ENCODE data around the gene FAM120A. TPM values are rescaled to one million over a fixed set of nuclear protein-coding genes. Genes with fewer than 3 reads are reported as not detected.

FAM120A gene
- total and polyA plus RNA-seq, 9 of the 15 experiments (the other 6 are each of a cell fraction or from before 2014, with no cell fraction given): 8.7 to 71.0 (median 42.2) TPM

GRCh38 chr9:93450945-93451815 lies at the start of gene FAM120A (continued):
- TF ChIP-seq, protein P1, sequence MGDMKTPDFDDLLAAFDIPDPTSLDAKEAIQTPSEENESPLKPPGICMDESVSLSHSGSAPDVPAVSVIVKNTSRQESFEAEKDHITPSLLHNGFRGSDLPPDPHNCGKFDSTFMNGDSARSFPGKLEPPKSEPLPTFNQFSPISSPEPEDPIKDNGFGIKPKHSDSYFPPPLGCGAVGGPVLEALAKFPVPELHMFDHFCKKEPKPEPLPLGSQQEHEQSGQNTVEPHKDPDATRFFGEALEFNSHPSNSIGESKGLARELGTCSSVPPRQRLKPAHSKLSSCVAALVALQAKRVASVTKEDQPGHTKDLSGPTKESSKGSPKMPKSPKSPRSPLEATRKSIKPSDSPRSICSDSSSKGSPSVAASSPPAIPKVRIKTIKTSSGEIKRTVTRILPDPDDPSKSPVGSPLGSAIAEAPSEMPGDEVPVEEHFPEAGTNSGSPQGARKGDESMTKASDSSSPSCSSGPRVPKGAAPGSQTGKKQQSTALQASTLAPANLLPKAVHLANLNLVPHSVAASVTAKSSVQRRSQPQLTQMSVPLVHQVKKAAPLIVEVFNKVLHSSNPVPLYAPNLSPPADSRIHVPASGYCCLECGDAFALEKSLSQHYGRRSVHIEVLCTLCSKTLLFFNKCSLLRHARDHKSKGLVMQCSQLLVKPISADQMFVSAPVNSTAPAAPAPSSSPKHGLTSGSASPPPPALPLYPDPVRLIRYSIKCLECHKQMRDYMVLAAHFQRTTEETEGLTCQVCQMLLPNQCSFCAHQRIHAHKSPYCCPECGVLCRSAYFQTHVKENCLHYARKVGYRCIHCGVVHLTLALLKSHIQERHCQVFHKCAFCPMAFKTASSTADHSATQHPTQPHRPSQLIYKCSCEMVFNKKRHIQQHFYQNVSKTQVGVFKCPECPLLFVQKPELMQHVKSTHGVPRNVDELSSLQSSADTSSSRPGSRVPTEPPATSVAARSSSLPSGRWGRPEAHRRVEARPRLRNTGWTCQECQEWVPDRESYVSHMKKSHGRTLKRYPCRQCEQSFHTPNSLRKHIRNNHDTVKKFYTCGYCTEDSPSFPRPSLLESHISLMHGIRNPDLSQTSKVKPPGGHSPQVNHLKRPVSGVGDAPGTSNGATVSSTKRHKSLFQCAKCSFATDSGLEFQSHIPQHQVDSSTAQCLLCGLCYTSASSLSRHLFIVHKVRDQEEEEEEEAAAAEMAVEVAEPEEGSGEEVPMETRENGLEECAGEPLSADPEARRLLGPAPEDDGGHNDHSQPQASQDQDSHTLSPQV (IDR thresholded peaks at IDR 0.05): 0 out of 2 replicates have a peak, but pooled peaks have one; percentile 19
- TF ChIP-seq MTA1 (IDR thresholded peaks at IDR 0.05; ENCODE audit: borderline replicate concordance) (no peak), FOXA1 (IDR thresholded peaks at IDR 0.05; ENCODE audit: borderline replicate concordance) (no peak), ZKSCAN1 (IDR thresholded peaks at IDR 0.05; ENCODE audit: low read depth, low read length) (no peak), TEAD4 (IDR thresholded peaks at IDR 0.05; ENCODE audit: low read length) (no peak), TEAD4 (CRISPR knock-in tag; IDR thresholded peaks at IDR 0.05; ENCODE audit: borderline replicate concordance) (no peak), RB1 (IDR thresholded peaks at IDR 0.05; ENCODE audit: low read depth) (0 out of 2 replicates have a peak, but pooled peaks have one; percentile 46), RBM39 (optimal IDR thresholded peaks at IDR 0.05; ENCODE audit: low read depth, low read length) (no peak), SOX6 (IDR thresholded peaks at IDR 0.05) (0 out of 2 replicates have a peak, but pooled peaks have one; percentile 28), ZNF3 (CRISPR knock-in tag; IDR thresholded peaks at IDR 0.05) (no peak), ETS1 (conservative IDR thresholded peaks at IDR 0.05; ENCODE audit: control insufficient read depth, low read depth, low read length) (peak; percentile 1; the same call in 1 of the 2 replicates), HES1 (IDR thresholded peaks at IDR 0.05; ENCODE audit: low read depth) (no peak)
- TF ChIP-seq, protein P2, sequence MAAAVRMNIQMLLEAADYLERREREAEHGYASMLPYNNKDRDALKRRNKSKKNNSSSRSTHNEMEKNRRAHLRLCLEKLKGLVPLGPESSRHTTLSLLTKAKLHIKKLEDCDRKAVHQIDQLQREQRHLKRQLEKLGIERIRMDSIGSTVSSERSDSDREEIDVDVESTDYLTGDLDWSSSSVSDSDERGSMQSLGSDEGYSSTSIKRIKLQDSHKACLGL (CRISPR knock-in tag; IDR thresholded peaks at IDR 0.05; ENCODE audit: borderline replicate concordance, poor library complexity, severe bottlenecking): no peak
